Measurements from ENCODE around the gene MCM9.

The MCM9 gene

GRCh38 chr6:118917546-118918328 is 17.2 kb downstream of the MCM9 start:
- intact Hi-C loops (cut with DNase I; ENCODE audit: low total_unique reads): no loop called here
- TF ChIP-seq, protein P1, sequence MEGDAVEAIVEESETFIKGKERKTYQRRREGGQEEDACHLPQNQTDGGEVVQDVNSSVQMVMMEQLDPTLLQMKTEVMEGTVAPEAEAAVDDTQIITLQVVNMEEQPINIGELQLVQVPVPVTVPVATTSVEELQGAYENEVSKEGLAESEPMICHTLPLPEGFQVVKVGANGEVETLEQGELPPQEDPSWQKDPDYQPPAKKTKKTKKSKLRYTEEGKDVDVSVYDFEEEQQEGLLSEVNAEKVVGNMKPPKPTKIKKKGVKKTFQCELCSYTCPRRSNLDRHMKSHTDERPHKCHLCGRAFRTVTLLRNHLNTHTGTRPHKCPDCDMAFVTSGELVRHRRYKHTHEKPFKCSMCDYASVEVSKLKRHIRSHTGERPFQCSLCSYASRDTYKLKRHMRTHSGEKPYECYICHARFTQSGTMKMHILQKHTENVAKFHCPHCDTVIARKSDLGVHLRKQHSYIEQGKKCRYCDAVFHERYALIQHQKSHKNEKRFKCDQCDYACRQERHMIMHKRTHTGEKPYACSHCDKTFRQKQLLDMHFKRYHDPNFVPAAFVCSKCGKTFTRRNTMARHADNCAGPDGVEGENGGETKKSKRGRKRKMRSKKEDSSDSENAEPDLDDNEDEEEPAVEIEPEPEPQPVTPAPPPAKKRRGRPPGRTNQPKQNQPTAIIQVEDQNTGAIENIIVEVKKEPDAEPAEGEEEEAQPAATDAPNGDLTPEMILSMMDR (IDR thresholded peaks at IDR 0.05): no peak
- DNase-seq: no peak
- peaks cover 29 to 94% (median 64%) of the 10 kb centered on the region in 3 donors for H3K36me3 ChIP-seq
- H3K4me1 ChIP-seq: no peaks in the 10 kb centered on the region
- no peaks in the 10 kb centered on the region for H3K27me3 ChIP-seq
- H3K27ac ChIP-seq: no peak overlapping the region
- H3K9me3 ChIP-seq: no peaks in the 10 kb centered on the region
- no peak overlapping the region for H3K4me3 ChIP-seq

GRCh38 chr6:118914598-118914997 is 20.4 kb downstream of the MCM9 start:
- no peaks in the 10 kb centered on the region for H3K4me1 ChIP-seq
- no peak overlapping the region for H3K27ac ChIP-seq
- no peak overlapping the region for H3K4me3 ChIP-seq
- no peak for DNase-seq
- peaks cover 20 to 86% (median 57%) of the 10 kb centered on the region in 3 donors for H3K36me3 ChIP-seq
- no peaks in the 10 kb centered on the region for H3K9me3 ChIP-seq
- H3K27me3 ChIP-seq: no peaks in the 10 kb centered on the region
- TF ChIP-seq, protein P1 (IDR thresholded peaks at IDR 0.05): no peak
- intact Hi-C loops (cut with DNase I; ENCODE audit: low total_unique reads): no loop called here

GRCh38 chr6:118913161-118913560 is 21.8 kb downstream of the MCM9 start:
- intact Hi-C loops (cut with DNase I; ENCODE audit: low total_unique reads): no loop called here
- H3K27me3 ChIP-seq: no peaks in the 10 kb centered on the region
- H3K27ac ChIP-seq: no peak overlapping the region
- H3K36me3 ChIP-seq: peaks cover 28 to 81% (median 58%) of the 10 kb centered on the region in 3 donors
- DNase-seq: no peak
- TF ChIP-seq, protein P1 (IDR thresholded peaks at IDR 0.05): no peak
- no peak overlapping the region for H3K4me3 ChIP-seq
- no peaks in the 10 kb centered on the region for H3K9me3 ChIP-seq
- H3K4me1 ChIP-seq: no peaks in the 10 kb centered on the region

GRCh38 chr6:118912646-118913045 is 22.3 kb downstream of the MCM9 start:
- Histone ChIP-seq H3K27ac (no peak overlapping the region), H3K4me1 (no peaks in the 10 kb centered on the region), H3K9me3 (no peaks in the 10 kb centered on the region), H3K36me3 (peaks cover 34 to 82% (median 60%) of the 10 kb centered on the region in 3 donors), H3K4me3 (no peak overlapping the region), H3K27me3 (no peaks in the 10 kb centered on the region)
- DNase-seq: no peak
- intact Hi-C loops (cut with DNase I; ENCODE audit: low total_unique reads): no loop called here
- TF ChIP-seq, protein P1 (IDR thresholded peaks at IDR 0.05): no peak

DNA sequence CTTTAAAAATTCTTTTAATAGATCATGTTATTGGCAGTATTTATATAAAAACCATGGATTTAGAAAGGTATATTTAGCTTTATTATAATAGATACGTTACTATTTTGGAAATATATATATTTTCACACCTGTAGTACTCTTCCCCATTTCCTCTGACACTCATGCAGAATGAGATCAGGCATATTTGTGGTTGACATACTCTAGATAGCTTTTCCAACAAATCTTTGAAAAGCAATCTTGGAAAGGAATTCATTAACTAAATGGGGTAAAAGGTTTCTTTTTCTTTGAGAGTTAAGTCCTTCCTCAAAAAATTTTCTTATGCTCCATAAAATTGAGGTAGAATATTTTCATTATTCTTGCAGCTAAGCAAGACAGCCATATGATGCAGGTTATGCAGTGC is 26.5 kb downstream of the MCM9 start:
- no peak for DNase-seq
- peaks cover 42 to 73% (median 61%) of the 10 kb centered on the region in 3 donors for H3K36me3 ChIP-seq
- H3K4me1 ChIP-seq: no peaks in the 10 kb centered on the region
- no peak overlapping the region for H3K27ac ChIP-seq
- TF ChIP-seq, protein P1 (IDR thresholded peaks at IDR 0.05): no peak
- intact Hi-C loops (cut with DNase I; ENCODE audit: low total_unique reads): no loop called here
- H3K27me3 ChIP-seq: no peaks in the 10 kb centered on the region
- no peak overlapping the region for H3K4me3 ChIP-seq
- H3K9me3 ChIP-seq: no peaks in the 10 kb centered on the region
